ENCODE results near the gene WDR72.

WDR72 gene

GRCh38 chr15:53498996-53499395 is 260.5 kb downstream of the WDR72 start:
- no peak overlapping the region for H3K27ac ChIP-seq (ENCODE audit: low read length)
- no peaks in the 10 kb centered on the region for H3K9me3 ChIP-seq (ENCODE audit: control insufficient read depth in 2 of 2, low read length in 2 of 2)
- no peak overlapping the region for H3K9ac ChIP-seq (ENCODE audit: low read length in 2 of 2)
- H3K27me3 ChIP-seq (ENCODE audit: control insufficient read depth in 1 of 2, insufficient read depth in 2 of 2, low read length in 2 of 2) = no peaks in the 10 kb centered on the region
- no peaks in the 10 kb centered on the region for H3K4me1 ChIP-seq (ENCODE audit: control insufficient read depth, insufficient read depth, low read length)
- H3K4me3 ChIP-seq (ENCODE audit: low read length in 2 of 2) = no peak overlapping the region
- H3K36me3 ChIP-seq (ENCODE audit: control insufficient read depth in 2 of 2, insufficient read depth in 2 of 2, low read length in 2 of 2) = no peaks in the 10 kb centered on the region

- Histone ChIP-seq H3K4me3 (ENCODE audit: low read length in 2 of 2) (no peak overlapping the region), H3K27ac (ENCODE audit: low read length) (no peak overlapping the region)
These were observed 269.1 kb downstream of the WDR72 start for GRCh38 chr15:53490341-53490740.

GRCh38 chr15:53482055-53482454 is 277.4 kb downstream of the WDR72 start:
- Histone ChIP-seq H3K9me3 (ENCODE audit: control insufficient read depth in 2 of 2, low read length in 2 of 2) (no peaks in the 10 kb centered on the region), H3K4me3 (ENCODE audit: low read length in 2 of 2) (no peak overlapping the region), H3K9ac (ENCODE audit: low read length in 2 of 2) (no peak overlapping the region), H3K27ac (ENCODE audit: low read length) (no peak overlapping the region), H3K27me3 (ENCODE audit: control insufficient read depth in 1 of 2, insufficient read depth in 2 of 2, low read length in 2 of 2) (no peaks in the 10 kb centered on the region), H3K4me1 (ENCODE audit: control insufficient read depth, insufficient read depth, low read length) (no peaks in the 10 kb centered on the region), H3K36me3 (ENCODE audit: control insufficient read depth in 2 of 2, insufficient read depth in 2 of 2, low read length in 2 of 2) (no peaks in the 10 kb centered on the region)

More at GRCh38 chr15:53490341-53490740, 269.1 kb downstream of the WDR72 start:
- no peaks in the 10 kb centered on the region for H3K9me3 ChIP-seq (ENCODE audit: control insufficient read depth in 2 of 2, low read length in 2 of 2)
- no peaks in the 10 kb centered on the region for H3K4me1 ChIP-seq (ENCODE audit: control insufficient read depth, insufficient read depth, low read length)
- no peaks in the 10 kb centered on the region for H3K36me3 ChIP-seq (ENCODE audit: control insufficient read depth in 2 of 2, insufficient read depth in 2 of 2, low read length in 2 of 2)
- H3K27me3 ChIP-seq (ENCODE audit: control insufficient read depth in 1 of 2, insufficient read depth in 2 of 2, low read length in 2 of 2) = no peaks in the 10 kb centered on the region
- no peak overlapping the region for H3K9ac ChIP-seq (ENCODE audit: low read length in 2 of 2)

- no peaks in the 10 kb centered on the region for H3K9me3 ChIP-seq (ENCODE audit: control insufficient read depth in 2 of 2, low read length in 2 of 2)
- no peak overlapping the region for H3K27ac ChIP-seq (ENCODE audit: low read length)
- H3K4me3 ChIP-seq (ENCODE audit: low read length in 2 of 2) = no peak overlapping the region
- no peaks in the 10 kb centered on the region for H3K36me3 ChIP-seq (ENCODE audit: control insufficient read depth in 2 of 2, insufficient read depth in 2 of 2, low read length in 2 of 2)
- no peak overlapping the region for H3K9ac ChIP-seq (ENCODE audit: low read length in 2 of 2)
- H3K4me1 ChIP-seq (ENCODE audit: control insufficient read depth, insufficient read depth, low read length) = no peaks in the 10 kb centered on the region
- no peaks in the 10 kb centered on the region for H3K27me3 ChIP-seq (ENCODE audit: control insufficient read depth in 1 of 2, insufficient read depth in 2 of 2, low read length in 2 of 2)
These were observed 281.3 kb downstream of the WDR72 start for GRCh38 chr15:53477981-53478766.

- Histone ChIP-seq H3K4me1 (ENCODE audit: control insufficient read depth, insufficient read depth, low read length) (no peaks in the 10 kb centered on the region), H3K9me3 (ENCODE audit: control insufficient read depth in 2 of 2, low read length in 2 of 2) (no peaks in the 10 kb centered on the region), H3K27me3 (ENCODE audit: control insufficient read depth in 1 of 2, insufficient read depth in 2 of 2, low read length in 2 of 2) (no peaks in the 10 kb centered on the region), H3K27ac (ENCODE audit: low read length) (no peak overlapping the region), H3K36me3 (ENCODE audit: control insufficient read depth in 2 of 2, insufficient read depth in 2 of 2, low read length in 2 of 2) (no peaks in the 10 kb centered on the region), H3K4me3 (ENCODE audit: low read length in 2 of 2) (no peak overlapping the region), H3K9ac (ENCODE audit: low read length in 2 of 2) (no peak overlapping the region)
These were observed 285.6 kb downstream of the WDR72 start for GRCh38 chr15:53473886-53474285.

- Histone ChIP-seq H3K9ac (ENCODE audit: low read length in 2 of 2) (no peak overlapping the region), H3K27me3 (ENCODE audit: control insufficient read depth in 1 of 2, insufficient read depth in 2 of 2, low read length in 2 of 2) (no peaks in the 10 kb centered on the region), H3K4me3 (ENCODE audit: low read length in 2 of 2) (no peak overlapping the region), H3K27ac (ENCODE audit: low read length) (no peak overlapping the region), H3K9me3 (ENCODE audit: control insufficient read depth in 2 of 2, low read length in 2 of 2) (no peaks in the 10 kb centered on the region), H3K36me3 (ENCODE audit: control insufficient read depth in 2 of 2, insufficient read depth in 2 of 2, low read length in 2 of 2) (no peaks in the 10 kb centered on the region), H3K4me1 (ENCODE audit: control insufficient read depth, insufficient read depth, low read length) (no peaks in the 10 kb centered on the region)
These were observed 286.0 kb downstream of the WDR72 start for GRCh38 chr15:53473435-53473834.

GRCh38 chr15:53472883-53473282 is 286.6 kb downstream of the WDR72 start:
- H3K27me3 ChIP-seq (ENCODE audit: control insufficient read depth in 1 of 2, insufficient read depth in 2 of 2, low read length in 2 of 2) = no peaks in the 10 kb centered on the region

GRCh38 chr15:53472210-53472609 is 287.3 kb downstream of the WDR72 start:
- Histone ChIP-seq H3K4me3 (ENCODE audit: low read length in 2 of 2) (no peak overlapping the region), H3K36me3 (ENCODE audit: control insufficient read depth in 2 of 2, insufficient read depth in 2 of 2, low read length in 2 of 2) (no peaks in the 10 kb centered on the region), H3K27me3 (ENCODE audit: control insufficient read depth in 1 of 2, insufficient read depth in 2 of 2, low read length in 2 of 2) (no peaks in the 10 kb centered on the region), H3K9me3 (ENCODE audit: control insufficient read depth in 2 of 2, low read length in 2 of 2) (no peaks in the 10 kb centered on the region), H3K4me1 (ENCODE audit: control insufficient read depth, insufficient read depth, low read length) (no peaks in the 10 kb centered on the region), H3K27ac (ENCODE audit: low read length) (no peak overlapping the region), H3K9ac (ENCODE audit: low read length in 2 of 2) (no peak overlapping the region)

More at GRCh38 chr15:53472883-53473282, 286.6 kb downstream of the WDR72 start:
- H3K9ac ChIP-seq (ENCODE audit: low read length in 2 of 2) = no peak overlapping the region
- H3K27ac ChIP-seq (ENCODE audit: low read length) = no peak overlapping the region
- no peaks in the 10 kb centered on the region for H3K4me1 ChIP-seq (ENCODE audit: control insufficient read depth, insufficient read depth, low read length)
- no peak overlapping the region for H3K4me3 ChIP-seq (ENCODE audit: low read length in 2 of 2)
- no peaks in the 10 kb centered on the region for H3K9me3 ChIP-seq (ENCODE audit: control insufficient read depth in 2 of 2, low read length in 2 of 2)
- H3K36me3 ChIP-seq (ENCODE audit: control insufficient read depth in 2 of 2, insufficient read depth in 2 of 2, low read length in 2 of 2) = no peaks in the 10 kb centered on the region

GRCh38 chr15:53470743-53471142 is 288.7 kb downstream of the WDR72 start:
- H3K4me1 ChIP-seq (ENCODE audit: control insufficient read depth, insufficient read depth, low read length) = no peaks in the 10 kb centered on the region
- H3K27me3 ChIP-seq (ENCODE audit: control insufficient read depth in 1 of 2, insufficient read depth in 2 of 2, low read length in 2 of 2) = no peaks in the 10 kb centered on the region
- no peak overlapping the region for H3K27ac ChIP-seq (ENCODE audit: low read length)
- no peak overlapping the region for H3K9ac ChIP-seq (ENCODE audit: low read length in 2 of 2)
- no peaks in the 10 kb centered on the region for H3K9me3 ChIP-seq (ENCODE audit: control insufficient read depth in 2 of 2, low read length in 2 of 2)
- H3K36me3 ChIP-seq (ENCODE audit: control insufficient read depth in 2 of 2, insufficient read depth in 2 of 2, low read length in 2 of 2) = no peaks in the 10 kb centered on the region
- H3K4me3 ChIP-seq (ENCODE audit: low read length in 2 of 2) = no peak overlapping the region

GRCh38 chr15:53469422-53469821 is 290.0 kb downstream of the WDR72 start:
- H3K4me1 ChIP-seq (ENCODE audit: control insufficient read depth, insufficient read depth, low read length) = no peaks in the 10 kb centered on the region

More at GRCh38 chr15:53469422-53469821, 290.0 kb downstream of the WDR72 start:
- no peaks in the 10 kb centered on the region for H3K36me3 ChIP-seq (ENCODE audit: control insufficient read depth in 2 of 2, insufficient read depth in 2 of 2, low read length in 2 of 2)
- no peak overlapping the region for H3K4me3 ChIP-seq (ENCODE audit: low read length in 2 of 2)
- no peaks in the 10 kb centered on the region for H3K27me3 ChIP-seq (ENCODE audit: control insufficient read depth in 1 of 2, insufficient read depth in 2 of 2, low read length in 2 of 2)
- no peaks in the 10 kb centered on the region for H3K9me3 ChIP-seq (ENCODE audit: control insufficient read depth in 2 of 2, low read length in 2 of 2)
- no peak overlapping the region for H3K9ac ChIP-seq (ENCODE audit: low read length in 2 of 2)
- H3K27ac ChIP-seq (ENCODE audit: low read length) = no peak overlapping the region
